Measurements from ENCODE around the gene ALCAM. TPM values are rescaled to one million over a fixed set of nuclear protein-coding genes. Genes with fewer than 3 reads are reported as not detected.

ALCAM gene
- total and polyA plus RNA-seq, 2 of the 8 experiments (the other 6 are each of a cell fraction or from before 2014, with no cell fraction given): 10.8 to 33.0 TPM

- TF ChIP-seq KDM4A (IDR thresholded peaks at IDR 0.05; ENCODE audit: low read depth, low read length, severe bottlenecking) (no peak), TEAD4 (IDR thresholded peaks at IDR 0.05; ENCODE audit: low read depth, low read length) (no peak), NRF1 (IDR thresholded peaks at IDR 0.05; ENCODE audit: low read depth, low read length) (no peak)
These were observed 55.9 kb downstream of the ALCAM start (continued) for GRCh38 chr3:105422645-105423044.

Measured in H1 (cell line).